Measurements from ENCODE around the gene PGA5.
"Not testable (repeated sequence)": the region's sequence is repeated elsewhere in the genome, so short reads cannot be mapped to it uniquely, and the experiment has no call there.

Gene PGA5

DNA sequence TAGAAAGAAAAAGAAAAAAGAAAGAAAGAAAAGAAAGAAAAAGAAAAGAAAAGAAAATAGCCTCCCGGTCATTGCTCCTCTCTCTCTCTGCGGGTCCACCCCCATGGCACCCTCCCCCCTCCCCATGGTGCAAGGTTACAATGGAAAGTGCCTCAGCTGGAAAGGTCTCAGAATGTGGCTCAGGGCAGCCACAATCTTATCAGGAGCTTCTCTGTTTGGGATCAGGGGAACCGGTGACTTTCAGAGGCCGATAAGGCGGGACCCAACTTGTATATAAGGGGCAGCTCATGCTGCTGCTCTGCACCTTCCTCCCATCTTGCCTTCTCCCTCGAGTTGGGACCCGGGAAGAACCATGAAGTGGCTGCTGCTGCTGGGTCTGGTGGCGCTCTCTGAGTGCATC, at the start of gene PGA5:
Gene PGA5 (plus strand): TSS at position 301 of the 400 bp plus-strand sequence. CDS start 52 bp downstream, at position 353.
- H3K4me1 ChIP-seq; intact Hi-C loops (cut with DNase I; ENCODE audit: low total_unique reads); H3K9me3 ChIP-seq; DNase-seq; H3K36me3 ChIP-seq; H3K4me3 ChIP-seq; H3K27ac ChIP-seq; H3K27me3 ChIP-seq: not testable (repeated sequence)

GRCh38 chr11:61193596-61193995, 47.4 kb upstream of the PGA5 start:
- peaks cover 0 to 4% (median 0%) of the 10 kb centered on the region in 3 donors for H3K9me3 ChIP-seq
- peak in 1 of 2 donors; percentile 23 for DNase-seq
- no peak overlapping the region for H3K27ac ChIP-seq
- intact Hi-C loops (cut with DNase I; ENCODE audit: low total_unique reads): no loop called here
- TF ChIP-seq CTCF (IDR thresholded peaks at IDR 0.05): no peak
- H3K4me1 ChIP-seq: no peaks in the 10 kb centered on the region
- no peaks in the 10 kb centered on the region for H3K36me3 ChIP-seq
- peaks cover 0 to 38% of the 10 kb centered on the region in 2 donors for H3K27me3 ChIP-seq
- H3K4me3 ChIP-seq: no peak overlapping the region

DNA sequence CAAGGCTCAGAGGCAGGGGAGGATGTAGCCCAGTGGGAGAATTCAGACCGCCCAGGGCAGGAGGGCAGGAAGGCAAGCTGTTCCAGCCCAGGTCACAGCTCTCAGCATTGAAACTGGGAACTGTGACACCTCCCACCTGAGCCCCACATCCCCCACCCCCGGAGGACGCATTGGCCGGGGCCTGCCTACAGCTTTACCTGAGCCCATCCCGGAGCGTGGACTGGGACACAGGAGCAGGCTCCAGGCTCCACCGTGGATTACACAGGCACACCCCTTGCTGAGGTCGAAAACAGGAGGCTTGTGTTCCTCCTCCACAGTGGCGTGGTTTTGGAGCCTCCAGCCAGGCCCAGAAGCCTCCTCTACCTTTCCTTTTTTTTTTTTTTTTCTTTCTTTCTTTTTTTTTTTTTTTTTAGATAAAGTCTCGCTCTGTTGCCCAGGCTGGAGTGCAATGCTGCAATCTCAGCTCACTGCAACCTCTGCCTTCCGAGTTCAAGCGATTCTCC, 46.8 kb upstream of the PGA5 start:
- Histone ChIP-seq H3K36me3 (no peaks in the 10 kb centered on the region), H3K9me3 (peaks cover 0 to 10% (median 0%) of the 10 kb centered on the region in 3 donors), H3K4me3 (no peak overlapping the region), H3K27me3 (peaks cover 0 to 33% of the 10 kb centered on the region in 2 donors), H3K27ac (no peak overlapping the region), H3K4me1 (no peaks in the 10 kb centered on the region)
- DNase-seq: no peak
- intact Hi-C loops (cut with DNase I; ENCODE audit: low total_unique reads): no loop called here
- TF ChIP-seq CTCF (IDR thresholded peaks at IDR 0.05): no peak

- peaks cover 0 to 28% of the 10 kb centered on the region in 2 donors for H3K27me3 ChIP-seq
- intact Hi-C loops (cut with DNase I; ENCODE audit: low total_unique reads): no loop called here
- DNase-seq: no peak
- no peaks in the 10 kb centered on the region for H3K4me1 ChIP-seq
- no peak overlapping the region for H3K4me3 ChIP-seq
- no peak overlapping the region for H3K27ac ChIP-seq
- no peaks in the 10 kb centered on the region for H3K36me3 ChIP-seq
- H3K9me3 ChIP-seq: peaks cover 0 to 12% (median 0%) of the 10 kb centered on the region in 3 donors
- TF ChIP-seq CTCF (IDR thresholded peaks at IDR 0.05): no peak
Measured at GRCh38 chr11:61194981-61195695, 45.8 kb upstream of the PGA5 start.

DNA sequence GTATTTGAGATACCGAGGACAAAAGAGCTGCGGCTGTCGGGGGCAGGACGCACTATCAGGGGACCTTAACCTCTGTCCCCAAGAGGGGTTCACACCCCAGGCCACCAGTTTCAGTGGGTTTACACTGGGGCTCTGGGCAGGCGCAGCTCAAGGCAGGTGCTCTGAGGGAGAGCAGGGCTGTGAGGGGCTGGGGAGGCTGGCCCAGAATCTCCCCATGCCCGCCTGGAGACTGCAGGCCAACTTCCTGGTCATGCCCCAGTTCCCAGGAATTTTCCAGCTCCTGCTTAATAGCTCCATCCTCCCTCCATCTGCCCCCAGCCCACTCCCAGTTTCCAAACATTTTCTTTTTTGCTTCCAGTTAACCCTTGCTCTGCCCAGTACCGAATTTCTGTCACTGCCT, 45.3 kb upstream of the PGA5 start:
- intact Hi-C loops (cut with DNase I; ENCODE audit: low total_unique reads): no loop called here

More for the DNA sequence above, 45.3 kb upstream of the PGA5 start:
- no peak for TF ChIP-seq CTCF (IDR thresholded peaks at IDR 0.05)
- peaks cover 0 to 12% (median 0%) of the 10 kb centered on the region in 3 donors for H3K9me3 ChIP-seq
- H3K4me3 ChIP-seq: no peak overlapping the region
- H3K27me3 ChIP-seq: peaks cover 0 to 26% of the 10 kb centered on the region in 2 donors
- H3K36me3 ChIP-seq: no peaks in the 10 kb centered on the region
- no peak overlapping the region for H3K27ac ChIP-seq
- no peak for DNase-seq
- no peaks in the 10 kb centered on the region for H3K4me1 ChIP-seq
